Neural progenitor cell (in vitro differentiated cells): ENCODE results near the gene PTPRT. TPM values are rescaled to one million over a fixed set of nuclear protein-coding genes. Genes with fewer than 3 reads are reported as not detected.

Experiments
- DNase-seq: peaks from one replicate; pipeline ENCODE4 v3.0.0-alpha.2; 2016; ENCODE audit warnings: low spot score
- H2AFZ ChIP-seq: fragments of 200-600 bp; sonication (generic); replicated peaks from 2 replicates; pipeline ENCODE4 v1.6.1; 2016; ENCODE audit warnings: antibody characterized with exemption
- H3F3A ChIP-seq: fragments of 200-600 bp; sonication (generic); 2 replicates; pipeline ENCODE4 v1.6.1; 2016; ENCODE audit warnings: antibody characterized with exemption, low read depth
- H3K27ac ChIP-seq: fragments of 200-600 bp; sonication (generic); 2 replicates; pipeline ENCODE4 v1.5.1; 2016; ENCODE audit warnings: mild to moderate bottlenecking
- H3K27me3 ChIP-seq: fragments of 200-600 bp; sonication (generic); 2 replicates; pipeline ENCODE4 v1.6.1; 2016; ENCODE audit warnings: mild to moderate bottlenecking, moderate library complexity
- H3K36me3 ChIP-seq: fragments of 200-600 bp; sonication (generic); 2 replicates; pipeline ENCODE4 v1.5.1; 2016
- H3K4me1 ChIP-seq: fragments of 200-600 bp; sonication (generic); 2 replicates; pipeline ENCODE4 v1.6.1; 2016; ENCODE audit warnings: mixed run types
- H3K4me2 ChIP-seq: fragments of 200-600 bp; sonication (generic); 2 replicates; pipeline ENCODE4 v1.6.1; 2016
- H3K4me3 ChIP-seq: fragments of 200-600 bp; sonication (generic); 2 replicates; pipeline ENCODE4 v1.5.1; 2016
- H3K79me2 ChIP-seq: fragments of 200-600 bp; sonication (generic); 2 replicates; pipeline ENCODE4 v1.6.1; 2016; ENCODE audit warnings: low read depth
- H3K9ac ChIP-seq: fragments of 200-600 bp; sonication (generic); 2 replicates; pipeline ENCODE4 v1.6.1; 2016
- H3K9me3 ChIP-seq: fragments of 200-600 bp; sonication (generic); 2 replicates; pipeline ENCODE4 v1.5.1; 2016; ENCODE audit warnings: low read depth
- H4K20me1 ChIP-seq: fragments of 200-600 bp; sonication (generic); 2 replicates; pipeline ENCODE4 v1.6.1; 2016; ENCODE audit warnings: low read depth
- H3K27ac Mint-ChIP-seq: 3 replicates; pipeline ENCODE4 v1.8.0; 2021; ENCODE audit warnings: mixed read lengths
- H3K27me3 Mint-ChIP-seq: 2 replicates; pipeline ENCODE4 v1.8.0; 2022; ENCODE audit warnings: low read depth, mild to moderate bottlenecking, inconsistent platforms, moderate library complexity, mixed read lengths; ENCODE audit not compliant: insufficient read depth
- H3K36me3 Mint-ChIP-seq: 3 replicates; pipeline ENCODE4 v1.8.0; 2021; ENCODE audit warnings: mixed read lengths
- H3K4me1 Mint-ChIP-seq: 3 replicates; pipeline ENCODE4 v1.8.0; 2021; ENCODE audit warnings: mixed read lengths
- H3K4me3 Mint-ChIP-seq: 3 replicates; pipeline ENCODE4 v1.8.0; 2021; ENCODE audit warnings: mild to moderate bottlenecking, moderate library complexity, mixed read lengths
- H3K9me3 Mint-ChIP-seq: 3 replicates; pipeline ENCODE4 v1.8.0; 2020; ENCODE audit warnings: mixed read lengths
- CTCF ChIP-seq: fragments of 200-600 bp; sonication (generic); IDR thresholded peaks from 2 replicates; pipeline ENCODE4 v1.5.1; 2017; ENCODE audit warnings: antibody characterized with exemption, mild to moderate bottlenecking
- EZH2 ChIP-seq: fragments of 200-600 bp; sonication (generic); IDR thresholded peaks from 2 replicates; pipeline ENCODE4 v1.6.1; 2017; ENCODE audit warnings: antibody characterized with exemption, mild to moderate bottlenecking, moderate library complexity
- EZH2phosphoT487 ChIP-seq: fragments of 200-600 bp; sonication (generic); IDR thresholded peaks from 2 replicates; pipeline ENCODE4 v1.6.1; 2017; ENCODE audit warnings: antibody characterized with exemption
- total RNA-seq: library from RNA; depleted of rRNA; stranded (reverse); fragments of >200 nt; gene quantifications from 2 replicates; pipeline ENCODE4 v1.2.3, GENCODE V29; 2015; ENCODE audit warnings: low replicate concordance

Gene PTPRT
- total RNA-seq, 1 donor from 2014 or later: 1.1 TPM

GRCh38 chr20:42775037-42775436 is 414.7 kb downstream of the PTPRT start:
- H3K4me3 Mint-ChIP-seq: no peak overlapping the region
- H3F3A ChIP-seq: no peaks in the 10 kb centered on the region
- no peak overlapping the region for H3K27ac Mint-ChIP-seq
- TF ChIP-seq EZH2phosphoT487 (no peak), CTCF (no peak), EZH2 (no peak)
- DNase-seq: no peak
- H3K27ac ChIP-seq: no peak overlapping the region
- H3K79me2 ChIP-seq: no peaks in the 10 kb centered on the region
- no peaks in the 10 kb centered on the region for H4K20me1 ChIP-seq
- H3K9ac ChIP-seq: no peak overlapping the region
- H3K4me1 Mint-ChIP-seq: no peaks in the 10 kb centered on the region
- H3K27me3 Mint-ChIP-seq: peaks cover 11% of the 10 kb centered on the region
- no peaks in the 10 kb centered on the region for H3K9me3 ChIP-seq
- H3K36me3 ChIP-seq: no peaks in the 10 kb centered on the region
- peaks cover 5% of the 10 kb centered on the region for H3K9me3 Mint-ChIP-seq
- no peak overlapping the region for H2AFZ ChIP-seq
- H3K4me2 ChIP-seq: no peak overlapping the region
- H3K4me3 ChIP-seq: no peak overlapping the region
- H3K36me3 Mint-ChIP-seq: no peaks in the 10 kb centered on the region
- H3K27me3 ChIP-seq: no peaks in the 10 kb centered on the region
- no peaks in the 10 kb centered on the region for H3K4me1 ChIP-seq

GRCh38 chr20:42763015-42763414 is 426.7 kb downstream of the PTPRT start:
- Histone ChIP-seq H3K4me2 (no peak overlapping the region), H3K4me3 (no peak overlapping the region), H3K9me3 (no peaks in the 10 kb centered on the region), H3K9ac (no peak overlapping the region), H2AFZ (no peak overlapping the region), H3K27ac (no peak overlapping the region), H3K36me3 (no peaks in the 10 kb centered on the region), H3K79me2 (no peaks in the 10 kb centered on the region), H4K20me1 (no peaks in the 10 kb centered on the region), H3F3A (no peaks in the 10 kb centered on the region), H3K4me1 (no peaks in the 10 kb centered on the region), H3K27me3 (no peaks in the 10 kb centered on the region)
- H3K27ac Mint-ChIP-seq: no peak overlapping the region
- no peak for DNase-seq
- TF ChIP-seq EZH2phosphoT487: no peak
- no peak for TF ChIP-seq EZH2
- no peak for TF ChIP-seq CTCF
- H3K9me3 Mint-ChIP-seq: no peaks in the 10 kb centered on the region
- no peaks in the 10 kb centered on the region for H3K27me3 Mint-ChIP-seq
- H3K4me1 Mint-ChIP-seq: no peaks in the 10 kb centered on the region
- H3K36me3 Mint-ChIP-seq: no peaks in the 10 kb centered on the region
- no peak overlapping the region for H3K4me3 Mint-ChIP-seq

GRCh38 chr20:42756991-42757390 is 432.7 kb downstream of the PTPRT start:
- Histone ChIP-seq H3K9me3 (no peaks in the 10 kb centered on the region), H3K4me2 (no peak overlapping the region), H3K27me3 (no peaks in the 10 kb centered on the region), H3K27ac (no peak overlapping the region), H3K9ac (no peak overlapping the region), H3K79me2 (no peaks in the 10 kb centered on the region), H4K20me1 (no peaks in the 10 kb centered on the region), H2AFZ (no peak overlapping the region), H3F3A (no peaks in the 10 kb centered on the region), H3K4me3 (no peak overlapping the region), H3K36me3 (no peaks in the 10 kb centered on the region), H3K4me1 (no peaks in the 10 kb centered on the region)
- peaks cover 2% of the 10 kb centered on the region for H3K27me3 Mint-ChIP-seq
- H3K4me3 Mint-ChIP-seq: no peak overlapping the region
- peaks cover 4% of the 10 kb centered on the region for H3K4me1 Mint-ChIP-seq
- H3K9me3 Mint-ChIP-seq: no peaks in the 10 kb centered on the region
- TF ChIP-seq CTCF (no peak), EZH2 (no peak), EZH2phosphoT487 (no peak)
- no peak overlapping the region for H3K27ac Mint-ChIP-seq
- no peak for DNase-seq
- no peaks in the 10 kb centered on the region for H3K36me3 Mint-ChIP-seq

GRCh38 chr20:42754706-42755105 is 435.0 kb downstream of the PTPRT start:
- Histone ChIP-seq H2AFZ (no peak overlapping the region), H3K4me1 (no peaks in the 10 kb centered on the region), H3K4me2 (no peak overlapping the region), H3K36me3 (no peaks in the 10 kb centered on the region), H3K4me3 (no peak overlapping the region), H3K27ac (no peak overlapping the region), H4K20me1 (no peaks in the 10 kb centered on the region), H3K79me2 (no peaks in the 10 kb centered on the region), H3K9ac (no peak overlapping the region), H3F3A (no peaks in the 10 kb centered on the region), H3K9me3 (no peaks in the 10 kb centered on the region), H3K27me3 (no peaks in the 10 kb centered on the region)
- Mint-ChIP-seq H3K27me3 (peaks cover 2% of the 10 kb centered on the region), H3K9me3 (no peaks in the 10 kb centered on the region), H3K36me3 (no peaks in the 10 kb centered on the region), H3K4me1 (peaks cover 4% of the 10 kb centered on the region), H3K4me3 (peak overlapping the region; percentile 39), H3K27ac (peak overlapping the region; percentile 19)
- DNase-seq: no peak
- TF ChIP-seq CTCF (no peak), EZH2phosphoT487 (no peak), EZH2 (no peak)
